GM12891 (cell line): ENCODE results near the gene GJB2.

Source experiments
- POLR2A ChIP-seq: IDR thresholded peaks from 2 replicates; pipeline ENCODE4 v1.6.1; 2011; ENCODE audit warnings: low read depth, low read length, control low read depth
- POLR2AphosphoS5 ChIP-seq: IDR thresholded peaks from 2 replicates; pipeline ENCODE4 v1.6.1; 2011; ENCODE audit warnings: low read depth, low read length, control low read depth
- TAF1 ChIP-seq: IDR thresholded peaks from 2 replicates; pipeline ENCODE4 v1.6.1; 2011; ENCODE audit warnings: low read depth, low read length, control low read depth

DNA sequence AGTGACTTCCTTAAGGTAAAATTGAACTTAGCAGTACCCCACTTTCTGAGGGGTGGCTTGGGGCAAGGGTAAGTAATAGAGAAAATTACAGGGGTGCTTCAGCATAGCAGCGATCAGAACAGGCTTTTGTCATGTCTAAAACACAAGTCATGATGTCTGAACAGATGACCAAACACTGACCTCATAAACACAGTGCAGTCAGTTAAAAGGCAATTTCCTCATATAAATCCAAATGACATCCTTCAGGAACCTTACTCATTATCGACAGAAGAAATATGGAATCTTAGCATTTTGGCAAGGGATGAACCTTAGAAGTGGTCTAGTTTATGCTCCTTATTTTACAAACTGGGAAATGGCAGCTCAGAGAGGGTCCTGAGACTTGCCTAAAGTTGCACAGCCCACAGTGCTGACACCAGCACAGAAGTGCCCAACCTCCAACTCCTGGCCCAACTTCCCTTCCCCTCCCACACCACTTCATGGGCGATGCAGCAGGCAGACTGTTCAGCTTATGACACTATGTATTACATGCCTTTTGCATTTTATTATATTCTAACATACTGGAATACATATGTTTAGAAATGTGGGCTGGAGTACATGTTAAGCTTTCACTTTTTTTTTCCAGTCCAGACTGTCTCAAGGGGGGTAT lies 35.5 kb downstream of the GJB2 start:
- no peak for TF ChIP-seq TAF1
- TF ChIP-seq POLR2AphosphoS5, result no peak
- no peak for TF ChIP-seq POLR2A
